SK-N-MC (cell line): ENCODE measurements around the gene PRPF19.
"Not testable (repeated sequence)": the region's sequence is repeated elsewhere in the genome, so short reads cannot be mapped to it uniquely, and the experiment has no call there.

Source experiments
- DNase-seq: peaks from one replicate; pipeline ENCODE4 v3.0.0-alpha.2; 2011; ENCODE audit warnings: low read depth, low spot score
- H3K27ac ChIP-seq: fragments of 200-600 bp; sonication (generic); 2 replicates; pipeline ENCODE4 v1.5.1; 2016; ENCODE audit warnings: mixed run types
- H3K36me3 ChIP-seq: fragments of 200-600 bp; sonication (generic); 2 replicates; pipeline ENCODE4 v1.6.1; 2017; ENCODE audit warnings: antibody characterized with exemption, low read length, mixed read lengths; ENCODE audit not compliant: insufficient read depth
- H3K4me3 ChIP-seq: fragments of 200-600 bp; sonication (generic); 2 replicates; pipeline ENCODE4 v1.5.1; 2016
- H3K9ac ChIP-seq: fragments of 200-600 bp; sonication (generic); 2 replicates; pipeline ENCODE4 v1.8.0; 2017; ENCODE audit warnings: mixed run types, mixed read lengths; ENCODE audit not compliant: insufficient read length
- H3K9me3 ChIP-seq: fragments of 200-600 bp; sonication (generic); 2 replicates; pipeline ENCODE4 v1.6.1; 2017; ENCODE audit warnings: low read depth, mild to moderate bottlenecking, antibody characterized with exemption, low read length, moderate library complexity, mixed read lengths
- EZH2 ChIP-seq: fragments of 200-600 bp; sonication (generic); IDR thresholded peaks from one replicate; pipeline ENCODE4 v1.6.1; 2017; ENCODE audit warnings: antibody characterized with exemption
- FOXP2 ChIP-seq: optimal IDR thresholded peaks from 2 replicates; pipeline ENCODE3; 2011; ENCODE audit warnings: mild to moderate bottlenecking, moderate library complexity; ENCODE audit not compliant: insufficient read depth; ENCODE audit errors: extremely low read length, control extremely low read depth
- POLR2AphosphoS5 ChIP-seq: IDR thresholded peaks from 2 replicates; pipeline ENCODE4 v1.6.1; 2012; ENCODE audit warnings: mild to moderate bottlenecking, low read depth, low read length, borderline replicate concordance

The PRPF19 gene

DNA sequence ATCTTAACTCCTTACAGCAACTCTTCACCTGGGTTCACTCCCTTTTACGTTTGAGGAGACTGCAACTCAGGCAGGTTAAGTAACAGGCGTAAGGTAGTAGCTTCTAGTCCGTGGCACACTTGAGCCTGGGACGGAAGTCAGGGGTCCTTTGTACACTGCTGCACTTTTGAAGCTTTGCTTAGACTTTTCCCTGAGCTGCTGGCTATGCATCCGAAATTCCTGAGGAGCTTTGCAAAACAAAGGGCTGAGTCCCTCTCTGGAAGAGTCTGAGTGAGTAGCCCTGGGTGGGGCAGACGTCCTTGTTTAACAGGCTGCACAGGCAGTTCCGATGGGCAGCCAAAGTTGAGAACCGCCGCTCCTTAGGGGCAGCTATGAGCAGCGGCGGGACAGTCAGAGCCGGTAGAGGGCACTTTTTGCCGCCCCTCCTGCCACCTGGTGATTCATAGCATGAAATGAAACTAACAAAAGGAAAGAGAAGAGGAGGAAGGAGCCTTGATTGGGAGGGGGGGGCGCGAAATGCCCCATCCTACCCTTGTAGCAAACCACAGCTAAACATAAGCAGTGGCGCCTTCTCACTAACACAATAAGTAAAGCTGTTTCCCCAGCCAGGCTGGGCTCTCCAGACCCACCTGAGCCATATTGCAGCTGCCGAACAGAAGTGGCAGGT is 9.0 kb upstream of the PRPF19 start:
- no peak for TF ChIP-seq EZH2
- TF ChIP-seq FOXP2: no peak
- no peak for TF ChIP-seq POLR2AphosphoS5
- Histone ChIP-seq H3K9me3 (no peaks in the 10 kb centered on the region), H3K27ac (no peak overlapping the region), H3K9ac (peak overlapping the region; percentile 92), H3K36me3 (peaks cover 26% of the 10 kb centered on the region), H3K4me3 (peak overlapping the region; percentile 93)
- no peak for DNase-seq

- TF ChIP-seq EZH2: no peak
- TF ChIP-seq POLR2AphosphoS5: no peak
- no peak for TF ChIP-seq FOXP2
- DNase-seq: no peak
- peak overlapping the region; percentile 92 for H3K9ac ChIP-seq
- peak overlapping the region; percentile 93 for H3K4me3 ChIP-seq
- H3K9me3 ChIP-seq: no peaks in the 10 kb centered on the region
- no peak overlapping the region for H3K27ac ChIP-seq
- peaks cover 20% of the 10 kb centered on the region for H3K36me3 ChIP-seq
These were observed 8.4 kb upstream of the PRPF19 start for GRCh38 chr11:60914633-60915247.

GRCh38 chr11:60913793-60914632 is 7.6 kb upstream of the PRPF19 start, which contains the start of gene TMEM109:
Gene TMEM109, plus strand, starts transcription at chr11:60914158. Its CDS starts 5,536 bp downstream, at chr11:60919694.
- no peak for TF ChIP-seq EZH2
- peak; percentile 86 for TF ChIP-seq POLR2AphosphoS5
- TF ChIP-seq FOXP2: no peak
- Histone ChIP-seq H3K4me3 (peak within 1 kb of the TSS; percentile 93), H3K9me3 (no peaks in the 10 kb centered on the region), H3K9ac (peak within 1 kb of the TSS; percentile 92), H3K27ac (peak within 1 kb of the TSS; percentile 98), H3K36me3 (peaks cover 16% of the 10 kb centered on the region)
- peak; percentile 92 for DNase-seq

DNA sequence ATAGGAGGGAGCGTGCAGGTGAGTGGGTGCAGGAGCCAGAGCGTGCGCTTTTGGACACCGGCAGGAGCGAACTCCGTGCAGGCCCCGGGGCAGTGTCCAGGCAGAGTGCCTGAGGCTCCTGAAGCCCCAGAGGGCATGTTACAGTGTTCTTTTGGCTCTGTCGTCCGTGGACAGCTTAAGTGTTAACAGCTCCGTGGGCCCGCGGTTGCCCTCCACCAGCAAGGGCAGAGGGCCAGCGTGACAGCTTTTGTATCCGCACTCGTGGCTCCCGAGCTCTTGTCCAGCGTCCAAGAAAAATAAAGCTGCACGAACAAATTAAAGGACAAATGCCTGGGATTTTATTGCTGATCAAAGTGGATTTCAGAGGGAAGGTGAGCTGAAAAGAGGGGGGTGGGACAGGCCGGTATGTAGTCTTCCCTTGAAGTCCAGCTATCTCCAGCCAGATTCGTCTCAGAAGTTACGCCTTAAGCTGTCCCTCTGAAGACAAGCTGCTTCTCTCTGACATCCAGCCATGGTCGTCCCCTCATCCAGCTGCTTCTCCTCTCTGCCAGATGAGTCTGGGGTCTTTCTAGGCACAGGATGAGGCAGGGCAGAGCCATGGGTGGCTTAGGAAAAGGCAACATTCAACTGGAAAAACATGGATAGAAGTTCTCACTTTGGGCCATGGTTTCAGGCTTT is 6.6 kb upstream of the PRPF19 start:
- H3K4me3 ChIP-seq: peak overlapping the region; percentile 93
- H3K36me3 ChIP-seq: peaks cover 7% of the 10 kb centered on the region
- H3K27ac ChIP-seq: peak overlapping the region; percentile 98
- TF ChIP-seq EZH2: no peak
- TF ChIP-seq FOXP2: no peak
- TF ChIP-seq POLR2AphosphoS5: no peak
- no peak for DNase-seq
- no peaks in the 10 kb centered on the region for H3K9me3 ChIP-seq
- peak overlapping the region; percentile 92 for H3K9ac ChIP-seq

GRCh38 chr11:60912223-60912850 is 6.0 kb upstream of the PRPF19 start:
- TF ChIP-seq POLR2AphosphoS5 (no peak), FOXP2 (no peak), EZH2 (no peak)
- Histone ChIP-seq H3K9ac (no peak overlapping the region), H3K36me3 (peaks cover 4% of the 10 kb centered on the region), H3K9me3 (no peaks in the 10 kb centered on the region), H3K4me3 (no peak overlapping the region), H3K27ac (no peak overlapping the region)
- DNase-seq: no peak

DNA sequence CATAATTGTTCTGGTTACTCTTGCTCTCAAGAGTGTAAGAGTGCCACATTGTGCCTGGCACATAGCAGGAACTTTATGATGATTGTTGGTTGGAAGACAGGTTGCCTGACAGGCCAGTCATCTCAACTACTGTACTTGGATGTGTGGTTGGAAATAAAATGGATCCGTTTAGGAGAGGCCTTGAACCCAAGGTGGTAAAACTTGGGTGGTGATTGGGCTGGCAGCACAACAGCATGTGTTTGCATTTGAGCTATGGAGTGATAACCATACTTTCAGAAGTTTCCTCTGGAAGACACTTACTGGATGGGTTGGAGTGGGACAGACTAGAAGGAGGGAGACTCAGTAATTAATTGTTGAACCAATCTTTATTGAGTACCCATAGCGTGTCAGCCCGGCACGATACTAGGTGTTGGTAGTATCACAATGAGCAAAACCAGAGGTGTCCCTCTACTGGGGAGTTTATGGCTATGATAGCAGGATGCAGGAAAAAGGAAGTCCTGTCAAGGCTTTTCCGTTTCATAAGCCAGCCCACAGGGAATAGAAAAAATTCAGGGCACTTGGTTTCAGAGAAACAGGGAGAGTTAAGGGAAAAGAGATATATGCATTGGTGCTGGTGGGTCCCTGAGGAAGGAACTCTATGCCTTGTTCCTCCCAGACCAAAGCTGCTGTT is 4.5 kb upstream of the PRPF19 start:
- TF ChIP-seq EZH2 (no peak), POLR2AphosphoS5 (no peak), FOXP2 (no peak)
- H3K36me3 ChIP-seq: no peaks in the 10 kb centered on the region
- no peak overlapping the region for H3K27ac ChIP-seq

GRCh38 chr11:60910281-60910687 is 3.9 kb upstream of the PRPF19 start:
- Histone ChIP-seq H3K4me3 (no peak overlapping the region), H3K9ac (no peak overlapping the region), H3K9me3 (no peaks in the 10 kb centered on the region), H3K36me3 (no peaks in the 10 kb centered on the region), H3K27ac (no peak overlapping the region)
- no peak for DNase-seq
- TF ChIP-seq EZH2 (no peak), POLR2AphosphoS5 (no peak), FOXP2 (no peak)

More for the DNA sequence above, 4.5 kb upstream of the PRPF19 start:
- H3K4me3 ChIP-seq: no peak overlapping the region
- DNase-seq: no peak
- H3K9ac ChIP-seq: no peak overlapping the region
- no peaks in the 10 kb centered on the region for H3K9me3 ChIP-seq

GRCh38 chr11:60909680-60910280 is 3.4 kb upstream of the PRPF19 start:
- not testable (repeated sequence) for H3K9ac ChIP-seq, H3K27ac ChIP-seq, DNase-seq, H3K36me3 ChIP-seq, H3K9me3 ChIP-seq, H3K4me3 ChIP-seq
